CD8-positive, alpha-beta memory T cell (primary cell): ENCODE data around the gene RERE. TPM values are rescaled to one million over a fixed set of nuclear protein-coding genes. Genes with fewer than 3 reads are reported as not detected.
A peak's percentile ranks its signal among the peaks of the same experiment; 100 is the strongest.

Experiments
- CTCF ChIA-PET: fragments of 350-600 bp; sonication (Branson Sonifier 250); formaldehyde crosslinking; loops from one replicate; lab custom pipeline; 2021; ENCODE audit warnings: antibody characterized with exemption; lab: Charles Lee
- POLR2A ChIA-PET: fragments of 350-600 bp; sonication (Branson Sonifier 250); formaldehyde crosslinking; loops from one replicate; lab custom pipeline; 2021; ENCODE audit warnings: antibody characterized with exemption; lab: Charles Lee
- DNase-seq, 5 donors: peaks; one replicate each; pipeline versions ENCODE4 v3.0.0 to v3.0.0-alpha.2; 2020 to 2022; ENCODE audit warnings: mixed read lengths in 1 of 5
- H3K27ac ChIP-seq: one replicate; pipeline ENCODE4 v1.7.0; 2013; ENCODE audit warnings: low read depth, mild to moderate bottlenecking, low read length, moderate library complexity
- H3K27me3 ChIP-seq: 2 replicates; pipeline ENCODE4 v1.7.0; 2013; ENCODE audit warnings: low read length, mild to moderate bottlenecking; ENCODE audit not compliant: insufficient read depth, poor library complexity, severe bottlenecking
- H3K36me3 ChIP-seq: 2 replicates; pipeline ENCODE4 v1.7.0; 2013; ENCODE audit warnings: mild to moderate bottlenecking, low read length, moderate library complexity; ENCODE audit not compliant: insufficient read depth
- H3K4me1 ChIP-seq: 2 replicates; pipeline ENCODE4 v1.7.0; 2013; ENCODE audit warnings: mild to moderate bottlenecking, low read length, moderate library complexity; ENCODE audit not compliant: insufficient read depth
- H3K4me3 ChIP-seq: 2 replicates; pipeline ENCODE4 v1.7.0; 2013; ENCODE audit warnings: mild to moderate bottlenecking, low read length
- H3K9me3 ChIP-seq: 2 replicates; pipeline ENCODE4 v1.7.0; 2013; ENCODE audit warnings: mild to moderate bottlenecking, low read length
- H3K27ac Mint-ChIP-seq, 8 donors: one replicate each; pipeline ENCODE4 v1.8.0; 2020 to 2021; ENCODE audit warnings: mixed read lengths in 8 of 8, mild to moderate bottlenecking in 6 of 8, inconsistent platforms in 3 of 8, moderate library complexity in 3 of 8
- H3K27me3 Mint-ChIP-seq, 2 donors: one replicate each; pipeline ENCODE4 v1.8.0; 2020 to 2021; ENCODE audit warnings: mixed read lengths in 2 of 2, mild to moderate bottlenecking in 1 of 2, moderate library complexity in 1 of 2
- H3K36me3 Mint-ChIP-seq, 3 donors: one replicate each; pipeline ENCODE4 v1.8.0; 2020 to 2021; ENCODE audit warnings: mixed read lengths in 3 of 3, inconsistent platforms in 1 of 3, mild to moderate bottlenecking in 1 of 3
- H3K4me1 Mint-ChIP-seq, 3 donors: one replicate each; pipeline ENCODE4 v1.8.0; 2020 to 2021; ENCODE audit warnings: mixed read lengths in 3 of 3, inconsistent platforms in 1 of 3, mild to moderate bottlenecking in 1 of 3
- H3K4me3 Mint-ChIP-seq, 7 donors: one replicate each; pipeline ENCODE4 v1.8.0; 2020 to 2021; ENCODE audit warnings: mixed read lengths in 7 of 7, mild to moderate bottlenecking in 6 of 7, moderate library complexity in 4 of 7, inconsistent platforms in 2 of 7
- H3K9me3 Mint-ChIP-seq, 5 donors: one replicate each; pipeline ENCODE4 v1.8.0; 2020 to 2022; ENCODE audit warnings: mixed read lengths in 5 of 5, mild to moderate bottlenecking in 3 of 5, moderate library complexity in 2 of 5, inconsistent platforms in 1 of 5
- polyA plus RNA-seq: library from polyadenylated mRNA; unstranded; fragments of 300-500 nt; fragmentation: Illumina TruSeq; gene quantifications from one replicate; pipeline ENCODE4 v1.2.3, GENCODE V29; 2021
- total RNA-seq, 2 experiments: library from RNA; stranded (reverse); gene quantifications; one replicate each; pipeline ENCODE4 v1.2.3, GENCODE V29; 2021

The RERE gene
- total and polyA plus RNA-seq, 3 experiments from 2014 or later, result 10.9 to 39.2 (median 37.9) TPM

DNA sequence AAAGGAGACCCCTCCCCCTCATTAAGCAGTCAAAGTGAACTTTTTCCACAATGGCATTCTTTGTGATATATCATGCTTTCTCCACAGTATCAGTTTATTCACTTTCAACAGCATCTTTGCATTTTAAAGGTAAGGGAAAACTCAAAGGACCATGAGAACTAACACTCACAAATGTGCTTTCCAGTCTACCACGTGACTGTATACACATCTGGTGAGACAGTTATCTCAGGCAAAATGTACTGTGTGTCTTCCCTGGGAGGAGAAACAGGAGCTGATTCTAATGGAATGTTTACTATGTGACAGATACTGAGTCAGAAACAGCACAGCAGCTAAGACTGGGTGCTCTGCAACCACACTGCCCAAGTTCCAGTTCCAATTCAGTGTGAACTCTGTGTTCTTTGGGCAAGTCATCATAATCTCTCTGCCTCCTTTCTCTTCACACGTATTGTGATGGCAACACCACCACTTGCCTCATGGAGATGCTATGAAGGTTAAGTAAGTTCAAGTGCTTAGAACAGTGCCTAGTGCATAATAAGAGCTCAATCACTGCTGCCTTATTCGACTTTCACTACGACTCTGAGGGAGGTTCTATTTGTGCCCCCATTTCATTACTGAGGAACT lies 420.5 kb downstream of the RERE start:
- ChIA-PET POLR2A (interaction anchor here (0.8 kb wide), 1 partner anchor 26 kb away, joined by 3 read pairs; no protein-coding TSS in a partner anchor), CTCF (no interaction called here)
- Mint-ChIP-seq H3K9me3 (no peaks in the 10 kb centered on the region), H3K4me1 (peaks cover 62 to 77% (median 76%) of the 10 kb centered on the region in 3 donors), H3K27ac (peak overlapping the region; percentile 54 to 98 (median 71)), H3K27me3 (peaks cover 0 to 2% of the 10 kb centered on the region in 2 donors), H3K36me3 (peaks cover 0 to 25% (median 10%) of the 10 kb centered on the region in 3 donors), H3K4me3 (peak overlapping the region; percentile 5 to 52 (median 18))
- no peaks in the 10 kb centered on the region for H3K9me3 ChIP-seq
- peaks cover 11% of the 10 kb centered on the region for H3K36me3 ChIP-seq
- peaks cover 53% of the 10 kb centered on the region for H3K4me1 ChIP-seq
- peak overlapping the region; percentile 10 for H3K4me3 ChIP-seq
- no peak for DNase-seq
- H3K27ac ChIP-seq, result no peak overlapping the region
- H3K27me3 ChIP-seq, result no peaks in the 10 kb centered on the region

DNA sequence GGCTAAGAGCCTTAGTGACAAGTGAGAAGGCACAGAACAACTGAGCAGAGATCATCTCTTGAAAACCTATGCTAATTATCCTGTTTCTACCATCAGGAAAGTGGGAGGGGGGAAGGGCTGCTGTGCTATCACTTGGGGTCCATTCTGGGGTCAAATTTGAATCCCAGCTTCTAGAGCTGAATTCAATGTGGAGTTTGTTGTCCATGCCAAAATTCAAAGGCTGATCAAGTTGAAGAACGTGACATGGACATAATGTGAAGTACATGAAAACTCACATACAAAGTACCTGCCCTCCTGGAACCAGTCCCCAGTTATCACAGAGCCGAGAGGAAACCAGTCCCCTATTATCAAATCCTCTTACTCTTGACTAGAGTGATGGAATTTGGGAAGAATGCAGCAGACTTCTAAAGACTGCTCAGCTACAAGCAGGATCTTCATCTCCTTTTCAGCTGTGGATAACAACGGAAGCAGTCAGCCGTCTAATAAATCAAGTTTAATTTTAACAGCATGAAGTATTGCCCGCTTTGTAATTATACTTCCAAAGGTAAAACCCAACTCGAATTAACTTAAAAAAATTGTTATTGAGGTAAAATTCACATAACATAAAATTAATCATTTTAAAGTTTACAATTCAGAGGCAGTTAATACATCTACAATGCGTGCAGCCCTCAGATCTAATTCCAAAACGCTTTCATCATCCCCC lies 421.2 kb downstream of the RERE start:
- H3K9me3 Mint-ChIP-seq, result no peaks in the 10 kb centered on the region
- H3K4me1 Mint-ChIP-seq, result peaks cover 64 to 80% (median 80%) of the 10 kb centered on the region in 3 donors
- POLR2A ChIA-PET, result interaction anchor here (0.6 kb wide), 1 partner anchor 148 kb away, joined by 4 read pairs; no protein-coding TSS in a partner anchor
- peaks cover 54% of the 10 kb centered on the region for H3K4me1 ChIP-seq
- no peak overlapping the region for H3K4me3 ChIP-seq
- H3K27ac Mint-ChIP-seq, result peak overlapping the region; percentile 74 to 98 (median 90)
- peaks cover 11% of the 10 kb centered on the region for H3K36me3 ChIP-seq
- peaks cover 0 to 2% of the 10 kb centered on the region in 2 donors for H3K27me3 Mint-ChIP-seq
- H3K27me3 ChIP-seq, result no peaks in the 10 kb centered on the region
- no peak for DNase-seq
- no peaks in the 10 kb centered on the region for H3K9me3 ChIP-seq
- H3K4me3 Mint-ChIP-seq, result peak overlapping the region; percentile 5 to 89 (median 85)
- H3K27ac ChIP-seq, result no peak overlapping the region
- CTCF ChIA-PET, result no interaction called here
- H3K36me3 Mint-ChIP-seq, result peaks cover 0 to 26% (median 10%) of the 10 kb centered on the region in 3 donors

GRCh38 chr1:8395433-8395866 lies 422.0 kb downstream of the RERE start:
- Histone ChIP-seq H3K27ac (no peak overlapping the region), H3K4me3 (peak overlapping the region; percentile 13), H3K27me3 (no peaks in the 10 kb centered on the region), H3K9me3 (no peaks in the 10 kb centered on the region), H3K4me1 (peaks cover 61% of the 10 kb centered on the region), H3K36me3 (peaks cover 11% of the 10 kb centered on the region)
- DNase-seq, result peak in 2 of 5 donors; percentile 26 to 38
- CTCF ChIA-PET, result no interaction called here
- H3K4me1 Mint-ChIP-seq, result peaks cover 72 to 88% (median 84%) of the 10 kb centered on the region in 3 donors
- peaks cover 0 to 29% (median 10%) of the 10 kb centered on the region in 3 donors for H3K36me3 Mint-ChIP-seq
- no peaks in the 10 kb centered on the region for H3K9me3 Mint-ChIP-seq
- H3K4me3 Mint-ChIP-seq, result peak overlapping the region; percentile 17 to 89 (median 85)
- H3K27me3 Mint-ChIP-seq, result peaks cover 0 to 2% of the 10 kb centered on the region in 2 donors
- POLR2A ChIA-PET, result interaction anchor here (0.6 kb wide), 2 partner anchors 149 to 421 kb away, joined by 4 to 6 read pairs; no protein-coding TSS in a partner anchor
- H3K27ac Mint-ChIP-seq, result peak overlapping the region; percentile 74 to 95 (median 90)

- H3K4me3 Mint-ChIP-seq, result peak overlapping the region; percentile 17 to 89 (median 85)
- Histone ChIP-seq H3K4me3 (no peak overlapping the region), H3K36me3 (peaks cover 11% of the 10 kb centered on the region), H3K27ac (no peak overlapping the region), H3K27me3 (no peaks in the 10 kb centered on the region), H3K4me1 (peaks cover 68% of the 10 kb centered on the region), H3K9me3 (no peaks in the 10 kb centered on the region)
- H3K4me1 Mint-ChIP-seq, result peaks cover 79 to 96% (median 92%) of the 10 kb centered on the region in 3 donors
- no peaks in the 10 kb centered on the region for H3K9me3 Mint-ChIP-seq
- H3K27ac Mint-ChIP-seq, result peak overlapping the region; percentile 37 to 95 (median 90)
- peaks cover 0 to 2% of the 10 kb centered on the region in 2 donors for H3K27me3 Mint-ChIP-seq
- DNase-seq, result no peak
- CTCF ChIA-PET, result no interaction called here
- POLR2A ChIA-PET, result no interaction called here
- H3K36me3 Mint-ChIP-seq, result peaks cover 0 to 35% (median 14%) of the 10 kb centered on the region in 3 donors
These were observed 422.8 kb downstream of the RERE start for GRCh38 chr1:8394456-8395321.

DNA sequence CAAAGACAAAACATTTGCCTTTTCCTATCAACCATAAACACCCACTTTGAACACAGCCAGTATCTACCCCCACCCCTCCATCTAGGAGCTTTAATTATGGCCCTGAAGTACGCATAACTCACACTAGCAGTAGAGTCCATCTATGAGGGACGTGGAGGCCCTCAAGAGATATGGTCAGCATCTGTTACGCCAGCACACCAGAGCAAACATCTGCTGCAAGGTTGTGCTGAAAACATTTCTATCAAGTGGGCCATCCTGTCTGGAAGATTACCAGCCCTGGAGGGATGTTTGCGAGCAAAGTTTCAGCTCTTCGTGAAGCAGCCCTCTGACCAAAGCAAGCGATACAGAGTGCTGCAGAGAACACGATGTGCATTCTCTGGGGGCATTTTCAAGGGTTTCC lies 424.9 kb downstream of the RERE start:
- peak overlapping the region in 1 of 8 donors; percentile 5 for H3K27ac Mint-ChIP-seq
- Histone ChIP-seq H3K4me1 (peaks cover 67% of the 10 kb centered on the region), H3K27me3 (no peaks in the 10 kb centered on the region), H3K4me3 (no peak overlapping the region), H3K9me3 (no peaks in the 10 kb centered on the region), H3K36me3 (peaks cover 11% of the 10 kb centered on the region), H3K27ac (no peak overlapping the region)
- ChIA-PET CTCF (interaction anchor here (1.1 kb wide), 1 partner anchor 9 kb away, joined by 3 read pairs; no protein-coding TSS in a partner anchor), POLR2A (no interaction called here)
- peaks cover 78 to 92% (median 89%) of the 10 kb centered on the region in 3 donors for H3K4me1 Mint-ChIP-seq
- DNase-seq, result no peak
- H3K4me3 Mint-ChIP-seq, result no peak overlapping the region
- H3K27me3 Mint-ChIP-seq, result peaks cover 0 to 3% of the 10 kb centered on the region in 2 donors
- peaks cover 0 to 42% (median 15%) of the 10 kb centered on the region in 3 donors for H3K36me3 Mint-ChIP-seq
- no peaks in the 10 kb centered on the region for H3K9me3 Mint-ChIP-seq

DNA sequence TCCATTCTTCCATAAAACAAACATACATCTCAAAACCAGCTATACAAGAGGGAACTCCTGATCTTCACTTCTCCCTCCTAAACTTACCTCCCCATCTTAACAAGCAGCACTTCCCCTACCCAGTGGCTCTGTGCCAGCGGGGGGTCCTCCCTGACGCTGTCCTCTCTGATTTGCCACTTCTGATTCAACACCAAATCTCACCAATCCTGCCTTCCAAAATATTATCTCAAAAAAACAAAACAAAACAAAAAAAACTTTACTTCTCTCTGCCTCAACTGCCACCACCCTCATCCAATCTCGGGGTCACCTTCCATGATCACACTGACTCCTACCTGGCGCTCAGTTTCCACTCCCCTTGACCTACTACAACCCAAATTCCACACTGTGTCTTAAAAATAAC lies 426.7 kb downstream of the RERE start:
- H3K27ac Mint-ChIP-seq, result peak overlapping the region in 6 of 8 donors; percentile 28 to 94 (median 53)
- POLR2A ChIA-PET, result no interaction called here
- CTCF ChIA-PET, result no interaction called here
- H3K36me3 Mint-ChIP-seq, result peaks cover 0 to 51% (median 21%) of the 10 kb centered on the region in 3 donors
- H3K4me1 Mint-ChIP-seq, result peaks cover 75 to 89% (median 86%) of the 10 kb centered on the region in 3 donors
- H3K27me3 Mint-ChIP-seq, result peaks cover 0 to 3% of the 10 kb centered on the region in 2 donors
- H3K4me3 ChIP-seq, result no peak overlapping the region
- H3K9me3 ChIP-seq, result no peaks in the 10 kb centered on the region
- H3K4me1 ChIP-seq, result peaks cover 59% of the 10 kb centered on the region
- no peaks in the 10 kb centered on the region for H3K27me3 ChIP-seq
- no peaks in the 10 kb centered on the region for H3K9me3 Mint-ChIP-seq
- peak overlapping the region in 1 of 7 donors; percentile 33 for H3K4me3 Mint-ChIP-seq
- H3K36me3 ChIP-seq, result peaks cover 11% of the 10 kb centered on the region
- DNase-seq, result no peak
- H3K27ac ChIP-seq, result no peak overlapping the region

DNA sequence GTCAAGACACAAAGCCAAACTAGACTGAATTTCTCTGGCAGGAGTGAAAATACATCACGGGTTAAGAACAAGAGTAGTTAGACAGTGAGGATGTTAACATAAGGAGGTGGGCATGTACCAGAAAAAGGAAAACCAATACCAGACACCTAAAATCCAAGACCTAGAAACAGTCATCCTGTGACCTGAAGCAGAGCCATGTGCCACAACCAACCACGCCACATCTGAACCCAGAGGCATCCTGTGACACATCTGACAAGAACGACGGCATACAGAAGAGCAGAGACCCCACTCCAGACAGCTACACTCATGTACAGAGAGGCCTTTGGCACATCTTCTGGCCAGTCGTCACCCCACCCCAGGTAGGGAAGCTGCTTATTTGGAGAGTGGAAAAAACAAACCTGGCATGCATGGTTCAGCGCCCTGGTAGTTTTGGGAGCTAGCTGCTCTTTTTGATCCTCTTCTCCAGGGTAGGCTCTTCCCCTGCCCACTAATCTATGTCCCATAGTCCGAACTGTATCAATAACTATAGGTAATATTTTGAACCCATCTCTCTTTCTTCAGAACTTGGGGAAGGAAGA lies 427.4 kb downstream of the RERE start:
- Mint-ChIP-seq H3K27ac (peak overlapping the region in 4 of 8 donors; percentile 8 to 48 (median 27)), H3K36me3 (peaks cover 0 to 54% (median 23%) of the 10 kb centered on the region in 3 donors), H3K27me3 (peaks cover 0 to 3% of the 10 kb centered on the region in 2 donors), H3K9me3 (no peaks in the 10 kb centered on the region), H3K4me1 (peaks cover 75 to 89% (median 85%) of the 10 kb centered on the region in 3 donors), H3K4me3 (no peak overlapping the region)
- Histone ChIP-seq H3K4me3 (no peak overlapping the region), H3K9me3 (no peaks in the 10 kb centered on the region), H3K27me3 (no peaks in the 10 kb centered on the region), H3K4me1 (peaks cover 54% of the 10 kb centered on the region), H3K27ac (no peak overlapping the region), H3K36me3 (peaks cover 11% of the 10 kb centered on the region)
- ChIA-PET CTCF (no interaction called here), POLR2A (no interaction called here)
- DNase-seq, result no peak
